Neuronal stem cell (in vitro differentiated cells): Measurements from ENCODE around the gene APOL3.
"Not testable (repeated sequence)": the region's sequence is repeated elsewhere in the genome, so short reads cannot be mapped to it uniquely, and the experiment has no call there.

Experiments
- DNase-seq: peaks from one replicate; pipeline ENCODE4 v3.0.0-alpha.2; 2013; ENCODE audit warnings: low spot score
- H2AFZ ChIP-seq: one replicate; pipeline ENCODE4 v1.6.1; 2013; ENCODE audit warnings: mild to moderate bottlenecking, low read length, inconsistent platforms
- H2AK5ac ChIP-seq: 2 replicates; pipeline ENCODE4 v1.6.1; 2013; ENCODE audit warnings: low read depth, mild to moderate bottlenecking, inconsistent platforms, low read length, moderate library complexity, mixed read lengths
- H2BK120ac ChIP-seq: 2 replicates; pipeline ENCODE4 v1.6.1; 2013; ENCODE audit warnings: low read depth, mild to moderate bottlenecking, inconsistent platforms, low read length, moderate library complexity, mixed read lengths
- H2BK12ac ChIP-seq: one replicate; pipeline ENCODE4 v1.6.1; 2013; ENCODE audit warnings: low read length, inconsistent platforms
- H2BK15ac ChIP-seq: 2 replicates; pipeline ENCODE4 v1.6.1; 2013; ENCODE audit warnings: mild to moderate bottlenecking, low read length, inconsistent platforms, mixed read lengths
- H2BK5ac ChIP-seq: one replicate; pipeline ENCODE4 v1.6.1; 2013; ENCODE audit warnings: inconsistent platforms, mild to moderate bottlenecking, low read length, moderate library complexity
- H3K14ac ChIP-seq: one replicate; pipeline ENCODE4 v1.6.1; 2013; ENCODE audit warnings: low read length, inconsistent platforms
- H3K18ac ChIP-seq: 2 replicates; pipeline ENCODE4 v1.6.1; 2013; ENCODE audit warnings: low read length, inconsistent platforms
- H3K23ac ChIP-seq: 2 replicates; pipeline ENCODE4 v1.6.1; 2013; ENCODE audit warnings: low read depth, mild to moderate bottlenecking, mixed read lengths, low read length, inconsistent platforms; ENCODE audit not compliant: poor library complexity
- H3K27ac ChIP-seq: replicated peaks from 3 replicates; pipeline ENCODE4 v1.5.1; 2013; ENCODE audit warnings: low read length, inconsistent platforms
- H3K27me3 ChIP-seq, 3 experiments: 2 replicates each; pipeline ENCODE4 v1.6.1; 2013; ENCODE audit warnings: low read length in 3 of 3, mild to moderate bottlenecking in 2 of 3, inconsistent platforms in 1 of 3, low read depth in 1 of 3, mixed read lengths in 1 of 3, moderate library complexity in 1 of 3; ENCODE audit not compliant: control insufficient read depth in 3 of 3, insufficient read depth in 3 of 3
- H3K36me3 ChIP-seq, 2 donors: replicated peaks in 1 of 2; 2 replicates each; pipeline ENCODE4 v1.6.1; 2013; ENCODE audit warnings: low read length in 2 of 2; ENCODE audit not compliant: control insufficient read depth in 2 of 2, insufficient read depth in 2 of 2
- H3K4ac ChIP-seq: 2 replicates; pipeline ENCODE4 v1.6.1; 2013; ENCODE audit warnings: inconsistent platforms, mild to moderate bottlenecking, low read length, moderate library complexity
- H3K4me1 ChIP-seq, 2 donors: 1 replicate in 1 of 2; 2 replicates in 1 of 2; pipeline ENCODE4 v1.6.1; 2013; ENCODE audit warnings: low read length in 2 of 2, low read depth in 1 of 2; ENCODE audit not compliant: control insufficient read depth in 2 of 2, insufficient read depth in 1 of 2
- H3K4me2 ChIP-seq: one replicate; pipeline ENCODE4 v1.6.1; 2013; ENCODE audit warnings: mild to moderate bottlenecking, low read length, inconsistent platforms; ENCODE audit not compliant: insufficient read depth, poor library complexity, severe bottlenecking
- H3K4me3 ChIP-seq, 2 donors: 2 replicates each; pipeline ENCODE4 v1.5.1; 2013; ENCODE audit warnings: low read length in 2 of 2, mild to moderate bottlenecking in 2 of 2, inconsistent platforms in 1 of 2, moderate library complexity in 1 of 2
- H3K79me1 ChIP-seq: one replicate; pipeline ENCODE4 v1.6.1; 2013; ENCODE audit warnings: low read depth, mild to moderate bottlenecking, inconsistent platforms, low read length, moderate library complexity
- H3K9ac ChIP-seq: one replicate; pipeline ENCODE4 v1.6.1; 2013; ENCODE audit warnings: mild to moderate bottlenecking, low read depth, low read length, inconsistent platforms; ENCODE audit not compliant: poor library complexity
- H3K9me3 ChIP-seq, 2 donors: replicated peaks in 1 of 2; 2 replicates each; pipeline versions ENCODE3 to v1.6.1; 2013; ENCODE audit warnings: low read length in 2 of 2, mild to moderate bottlenecking in 2 of 2, inconsistent platforms in 1 of 2, low read depth in 1 of 2, mixed read lengths in 1 of 2, moderate library complexity in 1 of 2; ENCODE audit not compliant: control insufficient read depth in 2 of 2, insufficient read depth in 1 of 2
- H4K8ac ChIP-seq: one replicate; pipeline ENCODE4 v1.6.1; 2013; ENCODE audit warnings: low read depth, mild to moderate bottlenecking, inconsistent platforms, low read length, moderate library complexity
- H4K91ac ChIP-seq: one replicate; pipeline ENCODE4 v1.6.1; 2013; ENCODE audit warnings: low read length, low read depth, mild to moderate bottlenecking, inconsistent platforms; ENCODE audit not compliant: poor library complexity
- WGBS, 2 donors: extraction: QIAGEN DNeasy Blood & Tissue Kit; methylation state at CpG; one replicate each; pipeline ENCODE4 v1.1.7; 2013; ENCODE audit warnings: missing lambda C conversion rate in 2 of 2, mixed read lengths in 1 of 2; ENCODE audit not compliant: insufficient read length in 2 of 2, insufficient replicate concordance in 1 of 2; ENCODE audit errors: extremely low coverage in 2 of 2; 5-methylcytosine and 5-hydroxymethylcytosine counted together

APOL3 gene

DNA sequence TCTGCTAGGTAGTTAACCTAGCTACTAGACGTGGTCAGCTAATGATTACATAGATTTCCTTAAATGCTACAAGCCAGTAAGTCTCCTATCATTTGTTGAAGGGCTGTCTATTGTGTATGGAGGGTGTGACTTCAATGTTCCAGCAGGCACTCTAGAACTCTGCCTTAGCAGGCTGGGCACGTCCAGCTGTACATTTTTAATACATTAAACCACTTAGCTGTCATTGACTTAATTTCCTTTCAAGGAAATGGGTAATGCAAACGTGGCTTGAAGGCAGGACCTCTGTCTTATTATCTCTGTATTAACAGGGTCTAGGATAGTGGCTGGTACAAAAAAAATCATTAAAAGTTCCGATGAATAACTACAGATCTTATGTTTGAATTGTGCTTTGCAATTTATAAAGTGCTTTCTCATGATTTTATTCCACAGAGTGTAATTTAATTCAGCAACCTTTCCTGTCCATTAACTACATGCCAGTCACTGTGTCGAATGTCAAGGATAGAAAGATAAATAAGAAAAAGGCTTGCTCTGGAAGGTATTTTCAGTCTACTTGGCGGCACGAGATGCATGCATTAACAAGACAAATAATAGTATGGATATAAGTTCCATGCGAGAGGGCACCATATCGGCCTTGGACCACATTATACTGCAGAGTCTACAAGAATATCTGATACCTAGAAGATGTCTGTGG, 60.3 kb downstream of the APOL3 start:
- Histone ChIP-seq H2BK15ac (no peak overlapping the region), H3K9me3 (peaks cover 0 to 4% of the 10 kb centered on the region in 2 donors), H3K4me3 (no peak overlapping the region), H3K36me3 (no peaks in the 10 kb centered on the region), H2BK120ac (no peak overlapping the region), H3K14ac (no peak overlapping the region), H3K79me1 (no peaks in the 10 kb centered on the region), H3K18ac (no peak overlapping the region), H3K23ac (no peak overlapping the region), H4K91ac (no peak overlapping the region), H2AFZ (no peak overlapping the region), H3K4ac (no peak overlapping the region), H3K4me2 (no peak overlapping the region), H2BK5ac (no peak overlapping the region), H3K27me3 (no peaks in the 10 kb centered on the region), H2BK12ac (no peak overlapping the region), H3K27ac (no peak overlapping the region), H3K4me1 (no peaks in the 10 kb centered on the region), H2AK5ac (no peak overlapping the region), H3K9ac (no peak overlapping the region), H4K8ac (no peak overlapping the region)
- no peak for DNase-seq
- WGBS, 2 donors: no CpG with 5 or more reads among the region's 9 CpGs

DNA sequence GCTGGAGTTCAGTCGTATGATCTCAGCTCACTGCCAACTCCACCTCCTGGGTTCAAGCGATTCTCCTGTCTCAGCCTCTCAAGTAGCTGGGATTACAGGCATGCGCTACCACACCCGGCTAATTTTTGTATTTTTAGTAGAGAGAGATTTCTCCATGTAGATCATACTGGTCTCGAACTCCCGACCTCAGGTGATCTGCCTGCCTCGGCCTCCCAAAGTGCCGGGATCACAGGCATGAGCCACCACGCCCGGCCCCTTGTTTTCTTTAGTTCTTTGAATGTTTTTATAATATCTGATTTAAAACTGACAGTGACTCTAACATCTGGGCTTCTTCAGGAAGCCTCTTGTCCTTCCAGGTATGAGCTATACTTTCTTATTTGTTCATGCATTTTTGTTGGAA, 61.0 kb downstream of the APOL3 start:
- not testable (repeated sequence) for H3K14ac ChIP-seq, H4K91ac ChIP-seq, H3K4ac ChIP-seq, H2AFZ ChIP-seq, H2BK15ac ChIP-seq, H3K23ac ChIP-seq, H3K27me3 ChIP-seq, H3K27ac ChIP-seq, H3K4me2 ChIP-seq, H2BK120ac ChIP-seq, DNase-seq, H3K79me1 ChIP-seq, H4K8ac ChIP-seq, H3K9me3 ChIP-seq, H3K4me3 ChIP-seq, H3K18ac ChIP-seq, H3K9ac ChIP-seq, H2BK12ac ChIP-seq, H3K4me1 ChIP-seq, H2AK5ac ChIP-seq, H3K36me3 ChIP-seq, H2BK5ac ChIP-seq
- no CpG with 5 or more reads among the region's 10 CpGs for WGBS, 2 donors

DNA sequence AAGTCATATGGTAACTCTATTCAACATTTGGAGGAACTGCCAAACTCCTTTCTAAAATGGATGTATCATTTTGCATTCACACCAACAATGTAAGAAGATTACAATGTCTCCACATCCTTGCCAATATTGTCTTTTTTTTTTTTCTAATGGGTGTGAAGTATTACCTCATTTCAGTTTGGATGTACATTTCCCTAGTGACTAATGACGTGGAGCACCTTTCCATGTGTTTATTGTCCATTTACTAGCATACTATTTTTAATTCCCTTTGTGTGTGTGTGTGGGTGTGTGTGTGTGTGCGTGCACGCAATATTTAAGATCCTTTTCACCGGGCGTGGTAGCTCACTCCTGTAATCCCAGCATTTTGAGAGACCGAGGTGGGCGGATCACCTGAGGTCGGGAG, 62.7 kb downstream of the APOL3 start:
- peaks cover 0 to 4% of the 10 kb centered on the region in 2 donors for H3K9me3 ChIP-seq
- H3K4me2 ChIP-seq: no peak overlapping the region
- no CpG with 5 or more reads among the region's 8 CpGs for WGBS, 2 donors
- no peak overlapping the region for H2AFZ ChIP-seq
- H3K9ac ChIP-seq: no peak overlapping the region
- H3K14ac ChIP-seq: no peak overlapping the region
- no peaks in the 10 kb centered on the region for H3K4me1 ChIP-seq
- no peak overlapping the region for H3K18ac ChIP-seq
- no peak overlapping the region for H2BK15ac ChIP-seq
- no peak overlapping the region for H3K4me3 ChIP-seq
- no peak for DNase-seq
- no peak overlapping the region for H2BK5ac ChIP-seq
- no peak overlapping the region for H2AK5ac ChIP-seq
- no peak overlapping the region for H3K27ac ChIP-seq
- no peaks in the 10 kb centered on the region for H3K79me1 ChIP-seq
- H4K91ac ChIP-seq: no peak overlapping the region
- no peak overlapping the region for H3K4ac ChIP-seq
- no peak overlapping the region for H2BK120ac ChIP-seq
- H2BK12ac ChIP-seq: no peak overlapping the region
- no peak overlapping the region for H4K8ac ChIP-seq
- no peaks in the 10 kb centered on the region for H3K27me3 ChIP-seq
- no peak overlapping the region for H3K23ac ChIP-seq
- no peaks in the 10 kb centered on the region for H3K36me3 ChIP-seq

- H3K4me3 ChIP-seq, H4K8ac ChIP-seq: not testable (repeated sequence)
- WGBS, 2 donors: no CpG with 5 or more reads among the region's 3 CpGs
These were observed 69.8 kb downstream of the APOL3 start for GRCh38 chr22:36090772-36091171.

More at GRCh38 chr22:36090772-36091171, 69.8 kb downstream of the APOL3 start:
- H3K4me2 ChIP-seq, DNase-seq, H3K23ac ChIP-seq, H4K91ac ChIP-seq, H3K4ac ChIP-seq, H2AFZ ChIP-seq, H3K27ac ChIP-seq, H3K18ac ChIP-seq, H3K9me3 ChIP-seq, H2BK5ac ChIP-seq, H3K27me3 ChIP-seq, H3K14ac ChIP-seq, H2BK12ac ChIP-seq, H2AK5ac ChIP-seq, H2BK15ac ChIP-seq, H3K4me1 ChIP-seq, H2BK120ac ChIP-seq, H3K79me1 ChIP-seq, H3K9ac ChIP-seq, H3K36me3 ChIP-seq: not testable (repeated sequence)
